T-helper 1 cell treated with Interleukin-12 subunit alpha and Interleukin-12 subunit beta and Interleukin-4 antibody, amounts not matched to agents 30 μg/mL and 1 μg/mL, for 36 hours (primary cell): ENCODE data around the gene TRPV5.

Source experiments
- H3K27ac Mint-ChIP-seq: one replicate; pipeline ENCODE4 v1.8.0; 2021; ENCODE audit warnings: mild to moderate bottlenecking, mixed read lengths
- H3K27me3 Mint-ChIP-seq: one replicate; pipeline ENCODE4 v1.8.0; 2021; ENCODE audit warnings: low read depth, mixed read lengths
- H3K36me3 Mint-ChIP-seq: one replicate; pipeline ENCODE4 v1.8.0; 2021; ENCODE audit warnings: low read depth, mixed read lengths
- H3K4me1 Mint-ChIP-seq: one replicate; pipeline ENCODE4 v1.8.0; 2021; ENCODE audit warnings: low read depth, mixed read lengths
- H3K4me3 Mint-ChIP-seq: one replicate; pipeline ENCODE4 v1.8.0; 2021; ENCODE audit warnings: mild to moderate bottlenecking, moderate library complexity, mixed read lengths
- H3K9me3 Mint-ChIP-seq: one replicate; pipeline ENCODE4 v1.8.0; 2021; ENCODE audit warnings: mixed read lengths

Gene TRPV5

DNA sequence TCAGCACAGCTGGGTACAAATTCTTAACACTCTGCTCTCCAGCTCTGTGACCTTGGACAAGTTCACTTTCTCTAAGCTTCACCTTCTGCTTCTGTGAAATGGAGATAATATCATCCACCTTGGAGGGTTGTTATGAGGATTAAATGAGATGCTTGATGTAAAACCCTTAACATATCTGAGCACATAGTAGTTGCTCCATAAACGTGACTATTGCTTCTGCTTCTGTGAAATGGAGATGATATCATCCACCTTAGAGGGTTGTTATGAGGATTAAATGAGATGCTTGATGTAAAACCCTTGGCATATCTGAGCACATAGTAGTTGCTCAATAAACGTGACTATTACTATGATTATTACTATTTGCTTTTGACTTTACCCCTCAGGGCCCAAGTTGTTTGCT is 64.1 kb downstream of the TRPV5 start:
- no peaks in the 10 kb centered on the region for H3K36me3 Mint-ChIP-seq
- H3K27me3 Mint-ChIP-seq, result no peaks in the 10 kb centered on the region
- no peak overlapping the region for H3K4me3 Mint-ChIP-seq
- no peaks in the 10 kb centered on the region for H3K9me3 Mint-ChIP-seq
- no peak overlapping the region for H3K27ac Mint-ChIP-seq
- H3K4me1 Mint-ChIP-seq, result no peaks in the 10 kb centered on the region

DNA sequence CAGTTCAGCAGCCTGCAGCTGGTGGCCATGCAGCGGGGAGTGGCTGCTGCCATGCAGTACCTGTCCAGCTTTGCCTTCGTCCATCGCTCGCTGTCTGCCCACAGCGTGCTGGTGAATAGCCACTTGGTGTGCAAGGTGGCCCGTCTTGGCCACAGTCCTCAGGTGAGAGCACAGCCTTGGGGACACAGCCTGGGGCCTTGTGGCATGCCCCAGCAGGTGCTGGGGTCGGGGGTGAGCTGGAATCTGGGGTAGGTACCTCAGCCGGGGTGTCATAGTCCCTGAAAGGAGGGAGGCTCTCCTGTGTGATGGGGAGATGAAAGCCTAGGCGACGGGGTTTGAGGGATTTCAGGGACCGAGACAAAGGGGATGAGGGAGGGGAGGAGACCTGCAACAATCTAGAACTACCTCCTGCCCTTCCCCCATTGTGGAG is 64.5 kb downstream of the TRPV5 start:
- Mint-ChIP-seq H3K9me3 (no peaks in the 10 kb centered on the region), H3K27me3 (no peaks in the 10 kb centered on the region), H3K4me1 (no peaks in the 10 kb centered on the region), H3K27ac (no peak overlapping the region), H3K4me3 (no peak overlapping the region), H3K36me3 (no peaks in the 10 kb centered on the region)

DNA sequence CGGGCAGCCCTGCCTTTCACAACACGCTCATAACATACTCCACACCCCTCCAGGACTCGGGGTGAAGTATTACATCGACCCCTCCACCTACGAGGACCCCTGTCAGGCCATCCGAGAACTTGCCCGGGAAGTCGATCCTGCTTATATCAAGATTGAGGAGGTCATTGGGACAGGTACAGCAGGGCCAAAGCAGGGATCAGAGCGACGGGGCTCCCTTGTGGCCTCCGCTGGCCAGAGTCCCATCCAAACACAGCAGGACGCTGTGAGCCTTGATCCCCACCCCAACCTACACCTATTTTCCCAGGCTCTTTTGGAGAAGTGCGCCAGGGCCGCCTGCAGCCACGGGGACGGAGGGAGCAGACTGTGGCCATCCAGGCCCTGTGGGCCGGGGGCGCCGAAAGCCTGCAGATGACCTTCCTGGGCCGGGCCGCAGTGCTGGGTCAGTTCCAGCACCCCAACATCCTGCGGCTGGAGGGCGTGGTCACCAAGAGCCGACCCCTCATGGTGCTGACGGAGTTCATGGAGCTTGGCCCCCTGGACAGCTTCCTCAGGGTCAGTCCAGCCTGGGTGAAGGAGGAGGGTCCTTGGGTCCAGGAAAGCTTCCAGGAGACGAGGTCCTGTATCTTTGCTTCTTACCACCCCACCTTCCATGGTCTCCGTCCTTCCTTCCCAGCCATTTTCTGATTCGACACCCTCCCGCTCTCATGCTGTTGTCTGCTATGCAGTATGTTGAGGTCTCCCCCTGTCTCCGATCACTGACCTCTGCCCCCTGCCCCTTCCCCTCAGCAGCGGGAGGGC is 65.2 kb downstream of the TRPV5 start:
- no peaks in the 10 kb centered on the region for H3K4me1 Mint-ChIP-seq
- no peak overlapping the region for H3K4me3 Mint-ChIP-seq
- no peaks in the 10 kb centered on the region for H3K27me3 Mint-ChIP-seq
- no peaks in the 10 kb centered on the region for H3K36me3 Mint-ChIP-seq
- H3K9me3 Mint-ChIP-seq, result no peaks in the 10 kb centered on the region
- H3K27ac Mint-ChIP-seq, result no peak overlapping the region

DNA sequence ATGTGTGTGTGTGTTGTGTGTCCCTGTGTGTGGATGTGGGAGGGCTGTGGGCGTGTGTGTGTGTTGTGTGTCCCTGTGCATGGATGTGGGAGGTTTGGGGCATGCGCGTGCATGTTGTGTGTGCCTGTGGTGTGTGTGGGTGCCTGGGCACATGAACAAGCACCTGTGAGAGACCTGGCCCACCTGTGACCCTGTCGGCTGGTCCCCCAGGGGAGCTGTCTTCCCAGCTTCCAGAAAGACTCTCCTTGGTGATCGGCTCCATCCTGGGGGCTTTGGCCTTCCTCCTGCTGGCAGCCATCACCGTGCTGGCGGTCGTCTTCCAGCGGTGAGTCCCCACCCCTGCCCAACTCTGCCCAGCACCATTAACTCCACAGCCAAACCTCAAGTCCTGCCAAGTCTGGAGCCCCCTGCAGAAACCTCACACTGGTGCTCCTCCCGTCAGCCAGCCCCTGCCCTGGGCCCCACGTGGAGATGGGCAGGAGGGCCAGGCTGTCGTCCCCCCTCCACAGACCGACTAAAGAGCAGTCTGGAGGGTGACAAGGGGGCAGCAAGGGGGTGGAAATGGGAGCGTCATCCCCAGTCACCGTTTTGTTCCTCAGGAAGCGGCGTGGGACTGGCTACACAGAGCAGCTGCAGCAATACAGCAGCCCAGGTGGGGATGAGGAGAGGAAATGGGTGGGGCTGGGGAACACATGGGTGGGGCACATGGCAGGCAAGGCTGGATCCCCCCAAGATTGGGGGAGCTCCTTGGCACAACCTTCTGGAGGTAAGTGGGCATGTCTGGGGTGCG is 66.0 kb downstream of the TRPV5 start:
- Mint-ChIP-seq H3K27me3 (no peaks in the 10 kb centered on the region), H3K9me3 (no peaks in the 10 kb centered on the region), H3K36me3 (no peaks in the 10 kb centered on the region), H3K4me3 (no peak overlapping the region), H3K4me1 (no peaks in the 10 kb centered on the region), H3K27ac (no peak overlapping the region)

DNA sequence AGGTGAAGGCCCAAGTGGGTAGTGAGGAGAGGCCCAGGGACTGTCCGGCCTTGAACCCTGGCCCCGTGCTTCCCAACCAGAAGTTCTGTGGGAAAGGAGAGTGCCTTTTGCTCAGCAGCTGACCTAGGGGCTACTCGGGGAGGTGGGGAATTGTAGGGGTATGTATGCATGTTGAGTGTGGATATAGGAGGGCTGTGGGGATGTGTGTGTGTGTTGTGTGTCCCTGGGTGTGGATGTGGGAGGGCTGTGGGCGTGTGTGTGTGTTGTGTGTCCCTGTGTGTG is 66.5 kb downstream of the TRPV5 start:
- H3K4me1 Mint-ChIP-seq, result no peaks in the 10 kb centered on the region
- no peak overlapping the region for H3K4me3 Mint-ChIP-seq
- no peaks in the 10 kb centered on the region for H3K36me3 Mint-ChIP-seq
- no peaks in the 10 kb centered on the region for H3K27me3 Mint-ChIP-seq
- no peaks in the 10 kb centered on the region for H3K9me3 Mint-ChIP-seq
- no peak overlapping the region for H3K27ac Mint-ChIP-seq

DNA sequence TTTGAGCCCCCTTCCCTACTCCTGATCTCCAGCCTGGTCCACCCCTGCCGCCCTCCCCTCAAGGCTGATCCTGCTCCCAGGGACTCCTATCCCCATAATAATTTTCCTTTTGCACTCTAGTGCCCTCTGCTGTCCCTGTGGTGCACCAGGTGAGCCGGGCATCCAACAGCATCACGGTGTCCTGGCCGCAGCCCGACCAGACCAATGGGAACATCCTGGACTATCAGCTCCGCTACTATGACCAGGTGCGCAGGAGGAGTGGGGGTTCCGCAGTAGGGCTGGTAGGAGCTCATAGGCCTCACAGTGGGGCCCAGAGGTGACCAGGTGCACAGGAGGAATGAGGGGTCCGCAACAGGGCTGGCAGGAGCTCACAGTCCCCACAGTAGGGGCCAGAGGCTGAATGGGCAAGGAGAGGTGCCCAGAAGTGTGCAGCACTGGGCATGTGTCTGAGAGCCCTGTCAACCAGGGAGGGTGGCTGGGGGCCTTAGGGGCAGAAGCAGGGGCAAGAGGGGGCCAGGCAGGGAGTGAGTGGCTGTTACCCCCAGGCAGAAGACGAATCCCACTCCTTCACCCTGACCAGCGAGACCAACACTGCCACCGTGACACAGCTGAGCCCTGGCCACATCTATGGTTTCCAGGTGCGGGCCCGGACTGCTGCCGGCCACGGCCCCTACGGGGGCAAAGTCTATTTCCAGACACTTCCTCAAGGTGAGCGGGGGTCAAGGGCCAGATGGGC is 67.0 kb downstream of the TRPV5 start:
- no peaks in the 10 kb centered on the region for H3K36me3 Mint-ChIP-seq
- H3K9me3 Mint-ChIP-seq, result no peaks in the 10 kb centered on the region
- no peaks in the 10 kb centered on the region for H3K4me1 Mint-ChIP-seq
- H3K4me3 Mint-ChIP-seq, result no peak overlapping the region
- peaks cover 2% of the 10 kb centered on the region for H3K27me3 Mint-ChIP-seq
- H3K27ac Mint-ChIP-seq, result no peak overlapping the region

DNA sequence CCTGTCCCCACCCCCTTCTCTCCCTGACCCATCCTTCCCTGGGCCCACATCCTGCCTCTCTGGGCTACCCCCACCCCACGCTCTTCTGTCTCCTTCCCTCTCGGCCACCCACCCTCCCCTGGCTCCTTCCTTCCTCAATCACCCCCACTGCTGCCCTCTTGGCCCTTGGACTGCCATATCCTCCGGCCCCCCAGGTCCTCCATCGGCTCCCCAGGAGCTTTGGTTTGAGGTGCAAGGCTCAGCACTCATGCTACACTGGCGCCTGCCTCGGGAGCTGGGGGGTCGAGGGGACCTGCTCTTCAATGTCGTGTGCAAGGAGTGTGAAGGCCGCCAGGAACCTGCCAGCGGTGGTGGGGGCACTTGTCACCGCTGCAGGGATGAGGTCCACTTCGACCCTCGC is 67.8 kb downstream of the TRPV5 start:
- Mint-ChIP-seq H3K9me3 (no peaks in the 10 kb centered on the region), H3K27ac (no peak overlapping the region), H3K27me3 (peaks cover 7% of the 10 kb centered on the region), H3K4me1 (no peaks in the 10 kb centered on the region), H3K4me3 (no peak overlapping the region), H3K36me3 (no peaks in the 10 kb centered on the region)

DNA sequence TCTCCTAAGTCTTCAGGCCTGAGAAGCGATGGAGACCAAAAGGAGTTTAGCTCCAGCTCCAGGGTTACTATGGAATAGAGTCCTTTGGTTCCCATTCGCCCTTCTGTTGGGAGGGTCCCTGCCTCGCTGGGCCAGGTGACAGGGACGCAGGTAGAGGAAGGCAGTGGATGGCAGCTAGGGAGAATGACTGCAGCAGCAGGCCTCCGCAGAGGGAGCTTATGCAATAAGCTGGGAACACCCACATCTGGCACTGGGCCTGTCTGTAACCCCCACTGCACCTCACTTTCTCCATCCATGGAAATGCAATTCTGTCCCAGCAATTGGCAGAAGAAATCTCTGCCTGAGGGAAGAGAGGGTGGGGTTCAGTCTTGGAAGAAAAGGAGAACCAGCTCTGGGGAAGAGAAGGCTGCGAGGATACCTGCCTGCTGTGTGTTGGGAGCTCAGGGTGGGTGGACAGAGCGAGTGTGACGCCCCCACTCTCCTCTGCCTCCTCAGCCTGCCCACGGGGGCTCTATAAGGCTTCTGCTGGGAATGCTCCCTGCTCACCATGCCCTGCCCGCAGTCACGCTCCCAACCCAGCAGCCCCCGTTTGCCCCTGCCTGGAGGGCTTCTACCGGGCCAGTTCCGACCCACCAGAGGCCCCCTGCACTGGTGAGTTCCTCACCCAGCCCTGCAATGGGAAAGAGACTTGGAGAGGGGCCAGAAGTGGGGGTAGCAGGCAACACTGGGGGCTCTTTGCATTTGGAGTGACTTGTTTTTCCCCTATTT is 68.4 kb downstream of the TRPV5 start:
- no peak overlapping the region for H3K4me3 Mint-ChIP-seq
- no peaks in the 10 kb centered on the region for H3K36me3 Mint-ChIP-seq
- H3K9me3 Mint-ChIP-seq, result no peaks in the 10 kb centered on the region
- no peaks in the 10 kb centered on the region for H3K4me1 Mint-ChIP-seq
- H3K27ac Mint-ChIP-seq, result no peak overlapping the region
- H3K27me3 Mint-ChIP-seq, result peaks cover 12% of the 10 kb centered on the region

DNA sequence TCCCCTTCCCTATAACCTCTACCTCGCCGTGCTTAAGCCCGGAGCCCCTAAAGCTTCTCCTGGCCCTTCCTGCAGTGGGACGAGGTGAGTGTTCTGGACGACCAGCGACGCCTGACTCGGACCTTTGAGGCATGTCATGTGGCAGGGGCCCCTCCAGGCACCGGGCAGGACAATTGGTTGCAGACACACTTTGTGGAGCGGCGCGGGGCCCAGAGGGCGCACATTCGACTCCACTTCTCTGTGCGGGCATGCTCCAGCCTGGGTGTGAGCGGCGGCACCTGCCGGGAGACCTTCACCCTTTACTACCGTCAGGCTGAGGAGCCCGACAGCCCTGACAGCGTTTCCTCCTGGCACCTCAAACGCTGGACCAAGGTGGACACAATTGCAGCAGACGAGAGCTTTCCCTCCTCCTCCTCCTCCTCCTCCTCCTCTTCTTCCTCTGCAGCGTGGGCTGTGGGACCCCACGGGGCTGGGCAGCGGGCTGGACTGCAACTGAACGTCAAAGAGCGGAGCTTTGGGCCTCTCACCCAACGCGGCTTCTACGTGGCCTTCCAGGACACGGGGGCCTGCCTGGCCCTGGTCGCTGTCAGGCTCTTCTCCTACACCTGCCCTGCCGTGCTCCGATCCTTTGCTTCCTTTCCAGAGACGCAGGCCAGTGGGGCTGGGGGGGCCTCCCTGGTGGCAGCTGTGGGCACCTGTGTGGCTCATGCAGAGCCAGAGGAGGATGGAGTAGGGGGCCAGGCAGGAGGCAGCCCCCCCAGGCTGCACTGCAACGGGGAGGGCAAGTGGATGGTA is 69.5 kb downstream of the TRPV5 start:
- H3K4me1 Mint-ChIP-seq, result no peaks in the 10 kb centered on the region
- peaks cover 19% of the 10 kb centered on the region for H3K27me3 Mint-ChIP-seq
- no peak overlapping the region for H3K27ac Mint-ChIP-seq
- H3K4me3 Mint-ChIP-seq, result no peak overlapping the region
- H3K9me3 Mint-ChIP-seq, result no peaks in the 10 kb centered on the region
- H3K36me3 Mint-ChIP-seq, result no peaks in the 10 kb centered on the region

DNA sequence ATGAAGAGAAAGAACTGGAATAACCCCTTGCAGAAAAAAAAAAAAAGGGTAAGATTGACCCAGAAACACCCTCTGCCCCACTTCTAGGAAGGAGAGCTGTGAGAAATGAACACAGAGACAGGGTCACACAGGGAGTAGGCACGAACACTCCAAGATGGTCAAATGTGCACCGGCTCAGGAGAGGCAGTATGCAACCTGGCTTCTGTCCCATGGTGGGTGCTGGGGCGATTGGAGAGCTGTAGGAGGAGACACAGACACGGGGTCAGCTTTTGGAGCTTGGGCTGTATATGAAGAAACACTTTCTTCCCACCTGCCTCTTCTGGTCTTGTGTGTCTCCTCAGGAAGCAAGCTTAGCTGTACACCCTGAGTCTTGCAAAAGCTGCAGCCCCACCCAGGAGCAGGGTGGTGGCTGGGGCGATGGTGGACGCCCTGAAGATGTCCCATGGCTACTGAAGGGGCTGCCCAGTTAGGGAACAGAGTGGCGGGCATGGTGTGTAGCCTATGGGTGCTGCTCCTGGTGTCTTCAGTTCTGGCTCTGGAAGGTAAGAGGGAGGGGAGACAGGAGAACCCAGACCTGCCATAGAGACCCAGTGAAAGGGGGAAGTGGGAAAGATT is 70.7 kb downstream of the TRPV5 start:
- no peak overlapping the region for H3K27ac Mint-ChIP-seq
- no peaks in the 10 kb centered on the region for H3K9me3 Mint-ChIP-seq
- peaks cover 23% of the 10 kb centered on the region for H3K27me3 Mint-ChIP-seq
- H3K4me3 Mint-ChIP-seq, result no peak overlapping the region
- H3K36me3 Mint-ChIP-seq, result no peaks in the 10 kb centered on the region
- no peaks in the 10 kb centered on the region for H3K4me1 Mint-ChIP-seq

DNA sequence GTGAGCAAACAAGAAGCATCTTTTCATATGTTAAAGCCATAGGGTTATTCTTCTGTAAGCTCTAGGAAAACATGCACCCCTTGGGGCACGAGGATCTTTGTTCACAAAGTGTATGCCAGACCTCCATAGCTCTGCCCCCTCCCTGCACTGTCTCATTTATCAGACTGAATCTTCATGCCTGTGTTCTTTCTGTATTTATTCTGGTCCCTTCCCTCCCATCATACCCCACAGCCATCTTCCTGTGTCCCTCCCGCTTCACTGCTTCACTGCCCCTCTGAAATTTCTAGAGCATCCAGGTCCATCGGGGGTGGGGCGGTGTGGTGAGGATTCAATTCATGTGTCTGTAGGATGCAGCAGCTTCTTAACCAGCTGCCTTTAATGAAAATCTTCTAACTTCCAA is 71.2 kb downstream of the TRPV5 start:
- Mint-ChIP-seq H3K27me3 (peaks cover 23% of the 10 kb centered on the region), H3K4me1 (no peaks in the 10 kb centered on the region), H3K36me3 (no peaks in the 10 kb centered on the region), H3K9me3 (no peaks in the 10 kb centered on the region), H3K4me3 (no peak overlapping the region), H3K27ac (no peak overlapping the region)

DNA sequence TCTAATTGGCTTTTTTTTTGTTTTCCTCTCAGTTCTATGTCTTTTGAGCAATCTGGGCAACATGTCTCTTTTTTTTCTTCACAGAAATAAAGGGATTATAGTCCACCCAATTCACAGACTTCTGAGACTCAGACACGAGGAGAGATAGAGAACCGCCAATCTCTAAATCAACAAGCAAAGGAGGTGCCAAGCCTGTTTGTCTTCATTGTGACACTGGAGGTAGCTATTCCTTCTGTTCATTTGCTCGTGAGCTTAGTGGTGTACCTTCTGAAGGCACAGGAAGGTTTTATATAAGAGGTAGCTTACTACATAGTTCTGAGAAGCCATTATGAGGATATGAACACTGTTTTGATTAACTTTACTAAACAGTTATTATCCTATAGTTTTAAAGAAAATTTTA is 72.6 kb downstream of the TRPV5 start:
- Mint-ChIP-seq H3K4me1 (peaks cover 2% of the 10 kb centered on the region), H3K4me3 (no peak overlapping the region), H3K9me3 (no peaks in the 10 kb centered on the region), H3K36me3 (no peaks in the 10 kb centered on the region), H3K27me3 (peaks cover 31% of the 10 kb centered on the region), H3K27ac (no peak overlapping the region)

DNA sequence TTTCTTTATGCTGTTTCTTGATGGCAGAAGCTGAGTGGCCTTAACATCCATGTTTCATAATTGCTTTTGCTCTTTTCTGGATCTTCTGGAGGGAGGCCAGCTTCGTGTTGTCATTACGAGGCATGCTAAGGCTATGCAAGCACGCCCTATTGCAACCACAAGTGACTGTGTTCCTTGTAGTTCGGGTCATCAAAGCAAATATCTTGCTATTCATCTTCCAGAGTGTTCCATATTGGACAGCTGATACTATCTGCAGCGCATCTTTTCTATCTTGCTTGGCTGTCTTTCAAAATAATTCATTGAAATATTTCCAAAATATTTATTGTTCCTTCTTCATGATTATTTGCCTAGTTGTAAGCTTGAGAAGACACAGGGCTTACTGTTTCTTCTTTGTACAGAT is 73.7 kb downstream of the TRPV5 start:
- Mint-ChIP-seq H3K27ac (no peak overlapping the region), H3K27me3 (peaks cover 38% of the 10 kb centered on the region), H3K4me3 (no peak overlapping the region), H3K36me3 (no peaks in the 10 kb centered on the region), H3K4me1 (peaks cover 4% of the 10 kb centered on the region), H3K9me3 (no peaks in the 10 kb centered on the region)
